ENCODE results near the gene NR1H3. TPM values are rescaled to one million over a fixed set of nuclear protein-coding genes. Genes with fewer than 3 reads are reported as not detected.
"Not testable (repeated sequence)": the region's sequence is repeated elsewhere in the genome, so short reads cannot be mapped to it uniquely, and the experiment has no call there.

NR1H3 gene
- total RNA-seq, 1 donor, result 8.8 TPM

- no peak for DNase-seq (ENCODE audit: low read depth)
- H3K4me3 ChIP-seq (ENCODE audit: low read depth, low read length), result no peak overlapping the region
- TF ChIP-seq, protein P1, sequence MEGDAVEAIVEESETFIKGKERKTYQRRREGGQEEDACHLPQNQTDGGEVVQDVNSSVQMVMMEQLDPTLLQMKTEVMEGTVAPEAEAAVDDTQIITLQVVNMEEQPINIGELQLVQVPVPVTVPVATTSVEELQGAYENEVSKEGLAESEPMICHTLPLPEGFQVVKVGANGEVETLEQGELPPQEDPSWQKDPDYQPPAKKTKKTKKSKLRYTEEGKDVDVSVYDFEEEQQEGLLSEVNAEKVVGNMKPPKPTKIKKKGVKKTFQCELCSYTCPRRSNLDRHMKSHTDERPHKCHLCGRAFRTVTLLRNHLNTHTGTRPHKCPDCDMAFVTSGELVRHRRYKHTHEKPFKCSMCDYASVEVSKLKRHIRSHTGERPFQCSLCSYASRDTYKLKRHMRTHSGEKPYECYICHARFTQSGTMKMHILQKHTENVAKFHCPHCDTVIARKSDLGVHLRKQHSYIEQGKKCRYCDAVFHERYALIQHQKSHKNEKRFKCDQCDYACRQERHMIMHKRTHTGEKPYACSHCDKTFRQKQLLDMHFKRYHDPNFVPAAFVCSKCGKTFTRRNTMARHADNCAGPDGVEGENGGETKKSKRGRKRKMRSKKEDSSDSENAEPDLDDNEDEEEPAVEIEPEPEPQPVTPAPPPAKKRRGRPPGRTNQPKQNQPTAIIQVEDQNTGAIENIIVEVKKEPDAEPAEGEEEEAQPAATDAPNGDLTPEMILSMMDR (IDR thresholded peaks at IDR 0.05; ENCODE audit: insufficient read depth, low read length), result no peak
Measured at GRCh38 chr11:47308050-47308823, 50.4 kb downstream of the NR1H3 start.

- DNase-seq (ENCODE audit: low read depth), result no peak
- TF ChIP-seq, protein P1 (IDR thresholded peaks at IDR 0.05; ENCODE audit: insufficient read depth, low read length), result no peak
- no peak overlapping the region for H3K4me3 ChIP-seq (ENCODE audit: low read depth, low read length)
Measured at GRCh38 chr11:47314992-47315391, 57.2 kb downstream of the NR1H3 start.

DNA sequence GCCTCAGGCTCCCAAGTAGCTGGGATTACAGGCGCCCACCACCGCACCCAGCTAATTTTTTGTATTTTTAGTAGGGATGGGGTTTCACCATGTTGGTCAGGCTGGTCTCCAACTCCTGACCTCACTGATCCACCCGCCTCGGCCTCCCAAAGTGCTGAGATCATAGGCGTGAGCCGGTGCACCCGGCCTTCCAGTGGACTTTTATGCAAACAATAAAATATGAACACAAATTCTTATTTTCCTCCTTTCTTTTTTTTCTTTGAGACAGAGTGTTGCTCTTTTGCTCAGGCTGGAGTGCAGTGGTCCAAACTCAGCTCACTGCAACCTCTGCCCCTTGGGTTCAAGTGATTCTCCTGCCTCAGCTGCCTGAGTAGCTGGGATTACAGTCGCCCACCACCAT is 58.7 kb downstream of the NR1H3 start:
- H3K4me3 ChIP-seq (ENCODE audit: low read depth, low read length); DNase-seq (ENCODE audit: low read depth): not testable (repeated sequence)

- H3K4me3 ChIP-seq (ENCODE audit: low read depth, low read length), result no peak overlapping the region
- TF ChIP-seq, protein P1 (IDR thresholded peaks at IDR 0.05; ENCODE audit: insufficient read depth, low read length), result no peak
- no peak for DNase-seq (ENCODE audit: low read depth)
Measured at GRCh38 chr11:47317064-47317828, 59.5 kb downstream of the NR1H3 start.

DNA sequence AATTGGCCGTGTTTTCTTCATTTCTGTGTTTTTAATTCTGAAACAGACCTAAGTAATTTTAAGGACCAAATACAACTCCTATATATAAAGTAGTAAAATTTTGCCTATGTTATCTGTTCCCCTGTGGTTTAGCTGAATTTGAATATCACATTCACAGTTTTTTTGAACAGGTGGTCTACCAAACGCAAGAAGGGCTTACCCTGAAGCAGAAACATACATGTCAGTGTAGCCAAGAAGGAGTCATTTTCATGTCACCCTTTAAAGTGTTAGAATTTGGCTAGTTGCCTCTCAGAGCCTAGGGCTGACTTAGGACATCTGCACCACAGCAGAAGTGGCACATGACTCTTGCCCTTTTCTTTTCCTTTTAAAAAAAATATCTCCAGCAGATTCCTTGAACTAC is 60.4 kb downstream of the NR1H3 start:
- DNase-seq (ENCODE audit: low read depth), result no peak

More for the DNA sequence above, 60.4 kb downstream of the NR1H3 start:
- TF ChIP-seq, protein P1 (IDR thresholded peaks at IDR 0.05; ENCODE audit: insufficient read depth, low read length), result no peak
- H3K4me3 ChIP-seq (ENCODE audit: low read depth, low read length), result no peak overlapping the region

Other genes starting within 250 kb of the NR1H3 start
- 98.5 and 152 TPM in 2 replicates for gene ARFGAP2, start 81.1 kb upstream of the NR1H3 start, total RNA-seq (ENCODE audit: low replicate concordance)
- gene PACSIN3, start 71.6 kb upstream of the NR1H3 start, total RNA-seq (ENCODE audit: low replicate concordance), result 28.8 and 31.6 TPM in 2 replicates
- 47.2 and 99.4 TPM in 2 replicates for gene DDB2, start 43.0 kb upstream of the NR1H3 start, total RNA-seq (ENCODE audit: low replicate concordance)
- 8.4 and 24.9 TPM in 2 replicates for gene ACP2, start 9.2 kb upstream of the NR1H3 start, total RNA-seq (ENCODE audit: low replicate concordance)
- 23.7 and 31.5 TPM in 2 replicates for gene MADD, start 12.1 kb downstream of the NR1H3 start, total RNA-seq (ENCODE audit: low replicate concordance)
- not detected in 2 replicates for gene MYBPC3, start 94.7 kb downstream of the NR1H3 start, total RNA-seq (ENCODE audit: low replicate concordance)
- gene SPI1, start 120.6 kb downstream of the NR1H3 start, total RNA-seq (ENCODE audit: low replicate concordance), result not detected in 2 replicates
- 28.5 and 47.5 TPM in 2 replicates for gene SLC39A13, start 150.6 kb downstream of the NR1H3 start, total RNA-seq (ENCODE audit: low replicate concordance)
- 52.3 and 128 TPM in 2 replicates for gene PSMC3, start 168.4 kb downstream of the NR1H3 start, total RNA-seq (ENCODE audit: low replicate concordance)
- gene RAPSN, start 191.1 kb downstream of the NR1H3 start, total RNA-seq (ENCODE audit: low replicate concordance), result 0.09 TPM in 1 of 2 replicates, not detected in the other

Data from fibroblast of the aortic adventitia (primary cell).